ENCODE data around the gene PKIG.

- no peak for TF ChIP-seq CTCF (IDR thresholded peaks at IDR 0.05 in 4 of 5, conservative IDR thresholded peaks at IDR 0.05 in 1 of 5)
- TF ChIP-seq POLR2A (IDR thresholded peaks at IDR 0.05) = no peak
Measured at GRCh38 chr20:44597930-44598329, 15.6 kb downstream of the PKIG start.

All from gastrocnemius medialis (tissue), 4 donors.